NCI-H1092 treated with DMSO at 0.1 percent for 48 hours (cell line): ENCODE results near the gene AMFR.

Source experiments
- DNase-seq: peaks from one replicate; lab custom pipeline; 2025; lab: John Stamatoyannopoulos, UW

Gene AMFR

GRCh38 chr16:56362706-56363105 is 62.6 kb downstream of the AMFR start:
- DNase-seq, result no peak

GRCh38 chr16:56362057-56362655 is 63.2 kb downstream of the AMFR start:
- DNase-seq, result no peak

GRCh38 chr16:56360117-56361008 is 65.0 kb downstream of the AMFR start:
- no peak for DNase-seq

GRCh38 chr16:56357765-56358322 is 67.5 kb downstream of the AMFR start:
- no peak for DNase-seq

- no peak for DNase-seq
Measured at GRCh38 chr16:56357241-56357764, 68.0 kb downstream of the AMFR start.

GRCh38 chr16:56356276-56357240 is 68.8 kb downstream of the AMFR start:
- DNase-seq, result no peak

GRCh38 chr16:56355786-56356275 is 69.5 kb downstream of the AMFR start:
- no peak for DNase-seq

- DNase-seq, result no peak
Measured at GRCh38 chr16:56355221-56355620, 70.1 kb downstream of the AMFR start.

- no peak for DNase-seq
Measured at GRCh38 chr16:56354746-56355145, 70.6 kb downstream of the AMFR start.

- DNase-seq, result no peak
Measured at GRCh38 chr16:56354016-56354415, 71.3 kb downstream of the AMFR start.

GRCh38 chr16:56353054-56353921 is 72.1 kb downstream of the AMFR start:
- no peak for DNase-seq

GRCh38 chr16:56352351-56353053 is 72.8 kb downstream of the AMFR start:
- DNase-seq, result no peak

GRCh38 chr16:56351481-56351880 is 73.9 kb downstream of the AMFR start:
- DNase-seq, result no peak

- DNase-seq, result no peak
Measured at GRCh38 chr16:56350491-56351405, 74.6 kb downstream of the AMFR start.

- no peak for DNase-seq
Measured at GRCh38 chr16:56349711-56350161, 75.6 kb downstream of the AMFR start.

GRCh38 chr16:56349086-56349415 is 76.3 kb downstream of the AMFR start:
- DNase-seq, result no peak

- peak; percentile 8 for DNase-seq
Measured at GRCh38 chr16:56348168-56349085, 76.9 kb downstream of the AMFR start.

GRCh38 chr16:56347670-56348069 is 77.7 kb downstream of the AMFR start:
- no peak for DNase-seq
